ENCODE data around the gene PDCD1.

DNA sequence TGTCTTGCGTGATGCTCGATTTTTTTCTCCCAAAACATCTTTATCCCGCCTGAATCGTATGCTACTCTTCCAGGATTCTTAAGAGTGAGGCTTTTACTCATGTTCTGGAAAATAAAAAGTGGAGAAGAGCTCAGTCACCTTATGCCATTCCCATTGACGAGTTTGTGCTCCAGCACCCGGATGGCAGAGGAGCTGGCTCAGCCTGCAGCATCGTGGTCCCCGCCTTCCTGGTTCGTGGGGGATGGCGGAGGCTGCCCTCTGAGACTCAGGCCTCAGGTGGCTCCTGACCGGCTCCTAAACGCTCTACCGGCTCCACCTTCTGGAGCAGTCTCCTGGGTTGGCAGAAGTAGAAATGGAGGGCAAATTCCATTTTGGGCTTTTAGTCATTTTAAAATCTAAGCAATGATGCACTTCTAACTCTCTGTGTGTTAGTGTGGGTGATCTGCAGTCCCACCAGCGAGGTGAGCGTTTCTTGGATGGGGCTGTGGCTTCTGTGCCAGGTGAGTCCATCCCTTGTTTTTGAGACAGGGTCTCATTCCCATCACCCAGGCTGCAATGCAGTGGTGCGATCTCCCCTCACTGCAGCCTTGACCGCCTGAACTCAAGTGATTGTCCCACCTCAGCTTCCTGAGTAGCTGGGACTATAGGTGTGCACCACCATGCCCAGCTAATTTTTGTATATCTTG, 38.7 kb upstream of the PDCD1 start:
- TF ChIP-seq, protein P1, sequence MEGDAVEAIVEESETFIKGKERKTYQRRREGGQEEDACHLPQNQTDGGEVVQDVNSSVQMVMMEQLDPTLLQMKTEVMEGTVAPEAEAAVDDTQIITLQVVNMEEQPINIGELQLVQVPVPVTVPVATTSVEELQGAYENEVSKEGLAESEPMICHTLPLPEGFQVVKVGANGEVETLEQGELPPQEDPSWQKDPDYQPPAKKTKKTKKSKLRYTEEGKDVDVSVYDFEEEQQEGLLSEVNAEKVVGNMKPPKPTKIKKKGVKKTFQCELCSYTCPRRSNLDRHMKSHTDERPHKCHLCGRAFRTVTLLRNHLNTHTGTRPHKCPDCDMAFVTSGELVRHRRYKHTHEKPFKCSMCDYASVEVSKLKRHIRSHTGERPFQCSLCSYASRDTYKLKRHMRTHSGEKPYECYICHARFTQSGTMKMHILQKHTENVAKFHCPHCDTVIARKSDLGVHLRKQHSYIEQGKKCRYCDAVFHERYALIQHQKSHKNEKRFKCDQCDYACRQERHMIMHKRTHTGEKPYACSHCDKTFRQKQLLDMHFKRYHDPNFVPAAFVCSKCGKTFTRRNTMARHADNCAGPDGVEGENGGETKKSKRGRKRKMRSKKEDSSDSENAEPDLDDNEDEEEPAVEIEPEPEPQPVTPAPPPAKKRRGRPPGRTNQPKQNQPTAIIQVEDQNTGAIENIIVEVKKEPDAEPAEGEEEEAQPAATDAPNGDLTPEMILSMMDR (conservative IDR thresholded peaks at IDR 0.05 in 1 of 2, IDR thresholded peaks at IDR 0.05 in 1 of 2; ENCODE audit: low read depth in 1 of 2, low read length in 2 of 2) = no peak
- TF ChIP-seq EZH2 (IDR thresholded peaks at IDR 0.05; ENCODE audit: low read length, missing control alignments) = no peak
